B cell (primary cell): Measurements from ENCODE around the gene RIMBP2. TPM values are rescaled to one million over a fixed set of nuclear protein-coding genes. Genes with fewer than 3 reads are reported as not detected.

Experiments used
- ATAC-seq: fragments of 200-7000 bp; cut with Tn5 transposase; one replicate; pipeline ENCODE4 v1.10.0; 2021; ENCODE audit warnings: low read depth, mild to moderate bottlenecking, moderate number of reproducible peaks, moderate library complexity
- CTCF ChIA-PET: fragments of 350-600 bp; sonication (Branson Sonifier 250); formaldehyde crosslinking; loops from one replicate; lab custom pipeline; 2021; ENCODE audit warnings: antibody characterized with exemption, inconsistent platforms; lab: Charles Lee
- POLR2A ChIA-PET: fragments of 350-600 bp; sonication (Branson Sonifier 250); formaldehyde crosslinking; loops from one replicate; lab custom pipeline; 2021; ENCODE audit warnings: antibody characterized with exemption; lab: Charles Lee
- DNase-seq: peaks from one replicate; pipeline ENCODE4 v3.0.0; 2013
- H2AFZ ChIP-seq: 2 replicates; pipeline ENCODE4 v1.6.1; 2012; ENCODE audit warnings: mild to moderate bottlenecking, low read depth, low read length; ENCODE audit not compliant: insufficient read depth, poor library complexity, severe bottlenecking
- H3K27ac ChIP-seq, 2 donors: 1 replicate in 1 of 2; 2 replicates in 1 of 2; pipeline ENCODE4 v1.5.1; 2012 to 2013; ENCODE audit warnings: low read length in 2 of 2, mild to moderate bottlenecking in 2 of 2, moderate library complexity in 1 of 2
- H3K27me3 ChIP-seq, 4 experiments: fragments of 200-600 bp in 1 of 4; sonication (generic) in 1 of 4; replicated peaks in 1 of 4; 1 replicate in 2 of 4; 2 replicates in 2 of 4; pipeline versions ENCODE4 v1.6.1 to v1.7.0; 2013 to 2016; ENCODE audit warnings: low read length in 3 of 4, mild to moderate bottlenecking in 2 of 4, mixed read lengths in 1 of 4, moderate library complexity in 1 of 4; ENCODE audit not compliant: insufficient read depth in 4 of 4, control insufficient read depth in 3 of 4; ENCODE audit errors: control extremely low read depth in 1 of 4
- H3K36me3 ChIP-seq, 2 experiments: replicated peaks in 1 of 2; 1 replicate in 1 of 2; 2 replicates in 1 of 2; pipeline versions ENCODE4 v1.6.1 to v1.7.1; 2013; ENCODE audit warnings: low read length in 1 of 2; ENCODE audit not compliant: insufficient read depth in 2 of 2, control insufficient read depth in 1 of 2; ENCODE audit errors: control extremely low read depth in 1 of 2, extremely low read depth in 1 of 2
- H3K4me1 ChIP-seq, 2 donors: fragments of 200-600 bp in 1 of 2; sonication (generic) in 1 of 2; 1 replicate in 1 of 2; 2 replicates in 1 of 2; pipeline versions ENCODE4 v1.5.1 to v1.6.1; 2013 to 2017; ENCODE audit warnings: low read length in 2 of 2; ENCODE audit not compliant: control insufficient read depth in 2 of 2, insufficient read depth in 2 of 2
- H3K4me2 ChIP-seq: replicated peaks from 2 replicates; pipeline ENCODE3; 2012; ENCODE audit warnings: mild to moderate bottlenecking, low read depth, low read length; ENCODE audit not compliant: poor library complexity, severe bottlenecking
- H3K4me3 ChIP-seq, 5 experiments: fragments of 200-600 bp in 1 of 5; sonication (generic) in 1 of 5; 1 replicate in 3 of 5; 2 replicates in 2 of 5; pipeline versions ENCODE4 v1.5.1 to v1.7.0; 2011 to 2016; ENCODE audit warnings: low read length in 4 of 5, mild to moderate bottlenecking in 4 of 5, low read depth in 2 of 5, control low read depth in 1 of 5, moderate library complexity in 1 of 5; ENCODE audit not compliant: insufficient read depth in 1 of 5; ENCODE audit errors: control extremely low read depth in 1 of 5, extremely low read depth in 1 of 5
- H3K79me2 ChIP-seq: fragments of 200-600 bp; sonication (generic); one replicate; pipeline ENCODE4 v1.6.0; 2016; ENCODE audit warnings: low read length; ENCODE audit not compliant: control insufficient read depth, insufficient read depth
- H3K9ac ChIP-seq: fragments of 200-600 bp; sonication (generic); 2 replicates; pipeline ENCODE4 v1.6.1; 2017; ENCODE audit warnings: mild to moderate bottlenecking, low read length, moderate library complexity
- H3K9me3 ChIP-seq, 3 donors: one replicate each; pipeline versions ENCODE4 v1.6.1 to v1.7.1; 2013; ENCODE audit warnings: low read length in 2 of 3; ENCODE audit not compliant: control insufficient read depth in 2 of 3, insufficient read depth in 1 of 3; ENCODE audit errors: control extremely low read depth in 1 of 3
- H4K20me1 ChIP-seq: 2 replicates; pipeline ENCODE4 v1.6.0; 2012; ENCODE audit warnings: mild to moderate bottlenecking, low read length; ENCODE audit not compliant: insufficient read depth, control insufficient read depth, poor library complexity, severe bottlenecking
- H3K27ac Mint-ChIP-seq: one replicate; pipeline ENCODE4 v1.8.0; 2021; ENCODE audit warnings: mixed read lengths
- H3K27me3 Mint-ChIP-seq: one replicate; pipeline ENCODE4 v1.8.0; 2021; ENCODE audit warnings: mixed read lengths
- H3K4me1 Mint-ChIP-seq: one replicate; pipeline ENCODE4 v1.8.0; 2021; ENCODE audit warnings: mixed read lengths
- H3K4me3 Mint-ChIP-seq: one replicate; pipeline ENCODE4 v1.8.0; 2021; ENCODE audit warnings: mixed read lengths
- H3K9me3 Mint-ChIP-seq: one replicate; pipeline ENCODE4 v1.8.0; 2022; ENCODE audit warnings: mixed read lengths; ENCODE audit not compliant: insufficient read depth
- EZH2 ChIP-seq: IDR thresholded peaks from 2 replicates; pipeline ENCODE4 v1.6.1; 2012; ENCODE audit warnings: borderline replicate concordance, low read depth, mild to moderate bottlenecking, moderate library complexity, low read length; ENCODE audit not compliant: insufficient read depth, poor library complexity, severe bottlenecking
- WGBS: methylation state at CpG from one replicate; pipeline ENCODE4 v1.1.5; 2013; ENCODE audit warnings: missing lambda C conversion rate; ENCODE audit not compliant: insufficient coverage; 5-methylcytosine and 5-hydroxymethylcytosine counted together
- intact Hi-C: fragments of 100-400 bp; cut with micrococcal nuclease; formaldehyde crosslinking; loops from one replicate; pipeline ENCODE4 v1.10.0; 2022
- polyA plus RNA-seq: library from polyadenylated mRNA; depleted of rRNA; stranded (reverse); fragments of >200 nt; gene quantifications from 2 replicates; pipeline ENCODE4 v1.2.3, GENCODE V29; 2012
- total RNA-seq, 2 donors: library from RNA; stranded (reverse); fragments of 120-200 nt in 1 of 2; gene quantifications; 1 replicate in 1 of 2; 2 replicates in 1 of 2; pipeline versions ENCODE4 v1.2.3 to v1.2.4, GENCODE V29; 2013 to 2022
- TF ChIP-seq, protein P1 (sequence below): fragments of 200-600 bp; IDR thresholded peaks from one replicate; pipeline ENCODE4 v1.8.0; 2022; ENCODE audit warnings: antibody characterized with exemption, mild to moderate bottlenecking

The RIMBP2 gene
- total and polyA plus RNA-seq, 2 donors (not counting 1 experiment from before 2014, with no cell fraction given), result not detected

- H4K20me1 ChIP-seq, result no peaks in the 10 kb centered on the region
- H3K4me2 ChIP-seq, result no peak overlapping the region
- ATAC-seq (no peak), DNase-seq (no peak)
- ChIA-PET CTCF (no interaction called here), POLR2A (no interaction called here)
- 93% methylated on average over 51 of the region's 51 CpGs for WGBS
- peaks cover 0 to 34% (median 0%) of the 10 kb centered on the region in 3 donors for H3K9me3 ChIP-seq
- Mint-ChIP-seq H3K9me3 (no peaks in the 10 kb centered on the region), H3K4me3 (no peak overlapping the region), H3K27ac (no peak overlapping the region), H3K4me1 (no peaks in the 10 kb centered on the region), H3K27me3 (no peaks in the 10 kb centered on the region)
- H3K36me3 ChIP-seq, result no peaks in the 10 kb centered on the region
- no peaks in the 10 kb centered on the region for H3K79me2 ChIP-seq
- no peak overlapping the region for H3K9ac ChIP-seq
- no peaks in the 10 kb centered on the region for H3K27me3 ChIP-seq
- no peak overlapping the region for H2AFZ ChIP-seq
- H3K27ac ChIP-seq, result no peak overlapping the region
- TF ChIP-seq, protein P1, sequence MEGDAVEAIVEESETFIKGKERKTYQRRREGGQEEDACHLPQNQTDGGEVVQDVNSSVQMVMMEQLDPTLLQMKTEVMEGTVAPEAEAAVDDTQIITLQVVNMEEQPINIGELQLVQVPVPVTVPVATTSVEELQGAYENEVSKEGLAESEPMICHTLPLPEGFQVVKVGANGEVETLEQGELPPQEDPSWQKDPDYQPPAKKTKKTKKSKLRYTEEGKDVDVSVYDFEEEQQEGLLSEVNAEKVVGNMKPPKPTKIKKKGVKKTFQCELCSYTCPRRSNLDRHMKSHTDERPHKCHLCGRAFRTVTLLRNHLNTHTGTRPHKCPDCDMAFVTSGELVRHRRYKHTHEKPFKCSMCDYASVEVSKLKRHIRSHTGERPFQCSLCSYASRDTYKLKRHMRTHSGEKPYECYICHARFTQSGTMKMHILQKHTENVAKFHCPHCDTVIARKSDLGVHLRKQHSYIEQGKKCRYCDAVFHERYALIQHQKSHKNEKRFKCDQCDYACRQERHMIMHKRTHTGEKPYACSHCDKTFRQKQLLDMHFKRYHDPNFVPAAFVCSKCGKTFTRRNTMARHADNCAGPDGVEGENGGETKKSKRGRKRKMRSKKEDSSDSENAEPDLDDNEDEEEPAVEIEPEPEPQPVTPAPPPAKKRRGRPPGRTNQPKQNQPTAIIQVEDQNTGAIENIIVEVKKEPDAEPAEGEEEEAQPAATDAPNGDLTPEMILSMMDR, result no peak
- TF ChIP-seq EZH2, result no peak
- intact Hi-C loops, result no loop called here
- H3K4me3 ChIP-seq, result no peak overlapping the region
- no peaks in the 10 kb centered on the region for H3K4me1 ChIP-seq
These were observed 291.9 kb downstream of the RIMBP2 start for GRCh38 chr12:130423991-130424857.

GRCh38 chr12:130423136-130423535 lies 293.0 kb downstream of the RIMBP2 start:
- ATAC-seq (no peak), DNase-seq (no peak)
- H3K36me3 ChIP-seq, result no peaks in the 10 kb centered on the region
- no peak overlapping the region for H3K4me3 ChIP-seq
- WGBS, result 96% methylated on average over 10 of the region's 11 CpGs
- no peak overlapping the region for H3K4me2 ChIP-seq
- H3K79me2 ChIP-seq, result no peaks in the 10 kb centered on the region
- ChIA-PET POLR2A (no interaction called here), CTCF (no interaction called here)
- no peaks in the 10 kb centered on the region for H3K9me3 Mint-ChIP-seq
- H3K27me3 ChIP-seq, result no peaks in the 10 kb centered on the region
- intact Hi-C loops, result no loop called here
- H3K4me1 ChIP-seq, result no peaks in the 10 kb centered on the region
- H3K27ac Mint-ChIP-seq, result no peak overlapping the region
- no peak overlapping the region for H3K27ac ChIP-seq
- no peaks in the 10 kb centered on the region for H3K4me1 Mint-ChIP-seq
- no peak overlapping the region for H3K4me3 Mint-ChIP-seq
- TF ChIP-seq EZH2, result no peak
- TF ChIP-seq, protein P1, result no peak
- no peak overlapping the region for H3K9ac ChIP-seq
- H3K9me3 ChIP-seq, result peaks cover 0 to 33% (median 0%) of the 10 kb centered on the region in 3 donors
- no peak overlapping the region for H2AFZ ChIP-seq
- H3K27me3 Mint-ChIP-seq, result no peaks in the 10 kb centered on the region
- no peaks in the 10 kb centered on the region for H4K20me1 ChIP-seq
